HEK293T (cell line): ENCODE results near the gene VSTM2B.

Experiments
- CTCF ChIA-PET: fragments of 350-600 bp; formaldehyde crosslinking; extraction: SDS; loops from one replicate; lab custom pipeline; 2021; ENCODE audit warnings: antibody characterized with exemption, inconsistent platforms; lab: Yijun Ruan, JAX
- POLR2A ChIA-PET: fragments of 350-600 bp; formaldehyde crosslinking; extraction: SDS; loops from one replicate; lab custom pipeline; 2020; ENCODE audit warnings: antibody characterized with exemption, inconsistent platforms; lab: Yijun Ruan, JAX
- DNase-seq: peaks from one replicate; pipeline ENCODE4 v3.0.0; 2012; ENCODE audit warnings: mixed read lengths; ENCODE audit errors: extremely low spot score
- ARNT ChIP-seq: fragments of 450-650 bp; IDR thresholded peaks from 2 replicates; pipeline ENCODE4 v1.6.1; 2017; ENCODE audit warnings: mild to moderate bottlenecking
- BHLHE40 ChIP-seq: fragments of 450-650 bp; IDR thresholded peaks from 2 replicates; pipeline ENCODE4 v1.6.1; 2016; ENCODE audit warnings: mild to moderate bottlenecking, moderate library complexity, borderline replicate concordance
- CTBP1 ChIP-seq: fragments of 450-650 bp; IDR thresholded peaks from 2 replicates; pipeline ENCODE4 v1.6.1; 2016; ENCODE audit warnings: borderline replicate concordance
- ELF4 ChIP-seq: fragments of 450-650 bp; IDR thresholded peaks from 2 replicates; pipeline ENCODE4 v1.6.1; 2017; ENCODE audit warnings: antibody characterized with exemption
- FOXA1 ChIP-seq: fragments of 450-650 bp; IDR thresholded peaks from 2 replicates; pipeline ENCODE4 v1.6.1; 2016; ENCODE audit warnings: mild to moderate bottlenecking
- FOXK2 ChIP-seq: fragments of 450-650 bp; IDR thresholded peaks from 2 replicates; pipeline ENCODE4 v1.6.1; 2016; ENCODE audit warnings: mild to moderate bottlenecking
- FOXM1 ChIP-seq: fragments of 450-650 bp; IDR thresholded peaks from 2 replicates; pipeline ENCODE4 v1.6.1; 2017; ENCODE audit warnings: mild to moderate bottlenecking, borderline replicate concordance
- HDGF ChIP-seq: fragments of 450-650 bp; IDR thresholded peaks from 2 replicates; pipeline ENCODE4 v1.6.1; 2017; ENCODE audit warnings: antibody characterized with exemption, borderline replicate concordance
- L3MBTL2 ChIP-seq: fragments of 450-650 bp; conservative IDR thresholded peaks from 2 replicates; pipeline ENCODE4 v1.6.1; 2016; ENCODE audit warnings: mild to moderate bottlenecking
- LEF1 ChIP-seq: fragments of 450-650 bp; IDR thresholded peaks from 2 replicates; pipeline ENCODE4 v1.6.1; 2017; ENCODE audit warnings: mild to moderate bottlenecking, borderline replicate concordance
- NFRKB ChIP-seq: fragments of 450-650 bp; IDR thresholded peaks from 2 replicates; pipeline ENCODE4 v1.6.1; 2016; ENCODE audit warnings: mild to moderate bottlenecking, moderate library complexity
- SP1 ChIP-seq: fragments of 450-650 bp; IDR thresholded peaks from 2 replicates; pipeline ENCODE4 v1.6.1; 2017
- SUZ12 ChIP-seq: fragments of 450-650 bp; IDR thresholded peaks from 2 replicates; pipeline ENCODE4 v1.6.1; 2016; ENCODE audit warnings: mild to moderate bottlenecking
- TARDBP ChIP-seq: fragments of 450-650 bp; IDR thresholded peaks from 2 replicates; pipeline ENCODE4 v1.6.1; 2016
- ZNF384 ChIP-seq: fragments of 450-650 bp; IDR thresholded peaks from 2 replicates; pipeline ENCODE4 v1.6.1; 2016
- TF ChIP-seq, protein P1 (sequence below): fragments of 450-650 bp; IDR thresholded peaks from 2 replicates; pipeline ENCODE4 v1.6.1; 2016

Gene VSTM2B

DNA sequence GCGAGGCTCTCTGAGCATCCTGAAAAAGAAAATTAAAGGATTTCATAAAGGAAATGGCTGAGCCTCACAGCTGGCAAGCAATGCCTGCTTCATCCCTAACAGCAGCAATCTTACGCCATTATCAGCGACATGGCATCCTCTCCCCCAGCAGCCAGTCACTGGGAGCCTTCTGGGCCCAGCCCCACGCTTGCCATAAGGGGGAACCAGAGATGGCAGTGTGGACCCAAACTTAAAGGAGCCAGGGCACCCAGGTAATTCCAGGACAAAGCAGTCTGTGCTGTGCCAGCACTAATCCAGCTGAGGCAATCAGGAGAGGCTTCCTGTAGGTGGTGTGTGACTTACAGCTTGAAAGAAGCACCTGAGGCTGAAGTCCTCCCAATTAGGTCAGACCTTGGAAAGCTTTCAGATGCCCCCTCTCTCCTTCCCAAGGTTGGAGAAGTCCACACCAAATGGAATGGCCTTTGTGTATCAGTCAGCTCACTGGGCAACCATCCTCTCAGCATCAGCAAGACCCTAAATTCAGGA lies 10.3 kb downstream of the VSTM2B start:
- ChIA-PET POLR2A (no interaction called here), CTCF (no interaction called here)
- no peak for DNase-seq
- no peak for TF ChIP-seq L3MBTL2
- TF ChIP-seq SP1, result no peak
- no peak for TF ChIP-seq ZNF384
- TF ChIP-seq BHLHE40, result no peak
- no peak for TF ChIP-seq ELF4
- TF ChIP-seq FOXM1, result no peak
- TF ChIP-seq NFRKB, result no peak
- TF ChIP-seq HDGF, result no peak
- TF ChIP-seq CTBP1, result no peak
- TF ChIP-seq SUZ12, result no peak
- TF ChIP-seq FOXA1, result no peak
- no peak for TF ChIP-seq ARNT
- TF ChIP-seq TARDBP, result no peak
- TF ChIP-seq FOXK2, result no peak

DNA sequence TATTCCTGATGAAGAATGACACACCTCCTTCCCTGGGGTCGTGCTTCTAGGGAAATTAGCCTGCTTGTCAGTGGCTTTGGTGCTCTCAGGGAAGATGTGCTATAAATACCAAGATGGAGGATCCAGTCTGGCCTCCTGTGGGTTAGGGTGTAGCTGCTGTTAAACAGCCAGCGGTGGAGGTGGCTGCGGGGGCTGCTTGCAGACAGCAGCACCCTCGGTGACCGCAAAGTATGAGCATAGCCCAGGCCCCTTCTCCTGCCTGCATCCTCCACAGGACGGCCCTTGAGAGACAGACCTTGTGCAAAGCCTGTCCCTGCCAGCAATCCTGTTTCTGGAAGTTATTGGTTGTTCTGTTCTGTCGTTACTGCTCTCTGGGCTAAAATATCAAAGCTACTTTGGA lies 11.4 kb downstream of the VSTM2B start:
- CTCF ChIA-PET, result no interaction called here
- POLR2A ChIA-PET, result no interaction called here
- TF ChIP-seq BHLHE40, result no peak
- no peak for DNase-seq

DNA sequence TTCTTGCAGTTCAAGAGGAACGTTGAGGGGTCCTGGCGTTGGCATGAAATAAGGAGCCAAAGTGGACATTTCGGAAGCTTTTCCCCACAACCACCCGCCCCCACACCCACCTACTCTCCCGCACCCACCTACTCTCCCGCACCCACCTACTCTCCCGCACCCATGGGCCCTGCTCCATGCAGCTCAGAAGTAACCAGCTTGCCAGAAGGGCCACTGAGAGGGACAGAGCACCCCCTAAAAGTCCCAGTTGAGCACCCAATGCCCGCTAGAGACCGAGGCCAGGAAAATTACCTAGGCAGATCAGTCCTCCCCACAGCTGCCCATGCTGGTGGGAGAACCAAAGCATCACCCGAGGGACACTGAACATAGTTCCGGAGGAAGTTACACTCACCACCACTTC lies 11.8 kb downstream of the VSTM2B start:
- CTCF ChIA-PET, result no interaction called here

DNA sequence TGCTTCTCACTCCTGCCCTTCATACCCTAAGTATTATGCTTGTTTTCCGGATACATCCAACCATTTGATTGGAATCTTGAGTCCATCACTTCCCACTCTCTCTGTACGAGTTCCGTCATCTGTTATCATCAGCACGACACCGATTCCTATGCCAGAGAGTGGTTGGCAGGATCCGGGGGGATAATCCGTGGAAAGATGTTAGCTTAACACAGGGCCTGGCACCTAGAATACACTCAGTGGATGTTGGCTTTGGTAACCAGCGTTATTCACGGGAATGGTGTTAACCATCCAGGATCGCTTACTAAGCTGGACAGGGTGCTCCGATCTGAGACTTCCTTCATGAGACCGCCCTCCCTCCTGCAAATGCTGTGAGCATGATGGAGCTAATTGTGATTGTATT lies 12.4 kb downstream of the VSTM2B start:
- no peak for TF ChIP-seq NFRKB
- no peak for TF ChIP-seq BHLHE40
- no peak for TF ChIP-seq FOXK2
- ChIA-PET CTCF (no interaction called here), POLR2A (no interaction called here)
- DNase-seq, result no peak

More for the DNA sequence above, 11.8 kb downstream of the VSTM2B start:
- no peak for TF ChIP-seq SP1
- POLR2A ChIA-PET, result no interaction called here
- no peak for DNase-seq

DNA sequence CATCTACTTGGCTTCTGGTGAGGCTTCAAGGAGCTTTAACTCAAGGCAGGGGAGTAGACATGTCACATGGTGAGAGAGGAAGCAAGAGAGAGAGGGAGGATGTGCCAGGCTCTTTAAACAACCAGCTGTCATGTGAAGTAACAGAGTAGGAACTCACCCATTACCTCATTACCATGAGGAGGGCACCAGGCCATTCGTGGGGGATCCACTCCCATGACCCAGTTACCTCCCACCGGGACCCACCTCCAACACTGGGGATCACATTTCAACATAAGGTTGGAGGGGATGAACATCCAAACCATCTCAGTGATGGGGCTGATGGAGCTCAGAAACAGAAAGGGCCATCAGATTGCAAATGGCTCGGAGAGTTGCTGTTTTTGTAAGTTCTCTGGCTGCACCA lies 12.9 kb downstream of the VSTM2B start:
- CTCF ChIA-PET, result interaction anchor here (1.9 kb wide), 1 partner anchor 11 kb away, joined by 6 read pairs; no protein-coding TSS in a partner anchor
- POLR2A ChIA-PET, result no interaction called here
- DNase-seq, result no peak
- TF ChIP-seq CTBP1 (no peak), FOXK2 (no peak), TARDBP (no peak), ARNT (no peak), ELF4 (no peak), BHLHE40 (no peak), HDGF (no peak)

DNA sequence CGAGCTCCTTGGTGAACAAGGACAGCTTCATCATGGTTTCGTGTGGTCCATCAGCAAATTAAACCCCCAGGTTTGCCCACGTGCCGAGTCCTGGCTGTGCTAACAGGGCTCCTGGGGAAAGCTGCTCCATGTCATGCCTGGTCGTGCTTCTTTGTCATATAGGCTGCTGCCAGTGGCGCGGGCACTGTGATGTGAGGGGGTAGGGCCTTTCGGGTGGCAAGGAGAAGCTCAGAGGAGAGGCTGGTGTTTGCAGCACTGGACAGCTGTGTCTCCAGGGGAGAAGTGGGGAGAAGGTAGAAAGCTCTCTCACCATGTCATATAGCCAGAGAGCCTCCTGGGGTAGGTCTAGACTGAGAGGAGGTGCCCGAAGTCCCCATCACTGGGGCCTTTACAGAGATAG lies 13.3 kb downstream of the VSTM2B start:
- DNase-seq, result no peak
- CTCF ChIA-PET, result interaction anchor here (1.9 kb wide), 1 partner anchor 11 kb away, joined by 6 read pairs; no protein-coding TSS in a partner anchor
- POLR2A ChIA-PET, result no interaction called here
- TF ChIP-seq FOXM1 (no peak), TARDBP (no peak), SP1 (no peak), CTBP1 (no peak), FOXA1 (no peak), HDGF (no peak), BHLHE40 (no peak)
- TF ChIP-seq, protein P1, sequence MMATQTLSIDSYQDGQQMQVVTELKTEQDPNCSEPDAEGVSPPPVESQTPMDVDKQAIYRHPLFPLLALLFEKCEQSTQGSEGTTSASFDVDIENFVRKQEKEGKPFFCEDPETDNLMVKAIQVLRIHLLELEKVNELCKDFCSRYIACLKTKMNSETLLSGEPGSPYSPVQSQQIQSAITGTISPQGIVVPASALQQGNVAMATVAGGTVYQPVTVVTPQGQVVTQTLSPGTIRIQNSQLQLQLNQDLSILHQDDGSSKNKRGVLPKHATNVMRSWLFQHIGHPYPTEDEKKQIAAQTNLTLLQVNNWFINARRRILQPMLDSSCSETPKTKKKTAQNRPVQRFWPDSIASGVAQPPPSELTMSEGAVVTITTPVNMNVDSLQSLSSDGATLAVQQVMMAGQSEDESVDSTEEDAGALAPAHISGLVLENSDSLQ, result no peak

DNA sequence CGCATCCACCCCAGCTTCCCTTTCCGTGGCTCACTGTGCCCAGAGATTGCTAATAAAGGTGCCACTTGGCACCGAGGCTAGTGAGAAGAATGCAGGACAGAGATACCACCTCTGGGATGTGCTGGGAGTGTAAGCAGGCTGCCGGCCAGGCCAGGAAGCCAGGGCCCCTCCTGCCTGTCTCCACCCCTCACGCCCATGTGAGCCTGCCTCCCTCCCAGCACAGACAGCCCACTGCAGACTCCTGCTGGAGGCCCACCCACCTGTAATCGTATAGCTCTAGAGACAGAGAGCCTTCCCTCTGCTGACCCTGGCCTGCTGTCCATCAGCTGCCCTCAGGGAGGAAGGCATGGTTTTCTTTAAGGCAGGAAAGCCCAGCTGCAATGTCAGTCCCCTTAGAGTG lies 13.9 kb downstream of the VSTM2B start:
- ChIA-PET CTCF (interaction anchor here (1.9 kb wide), 1 partner anchor 12 kb away, joined by 6 read pairs; no protein-coding TSS in a partner anchor), POLR2A (no interaction called here)
- no peak for DNase-seq

More for the DNA sequence above, 13.9 kb downstream of the VSTM2B start:
- TF ChIP-seq ARNT, result no peak
- no peak for TF ChIP-seq BHLHE40
- no peak for TF ChIP-seq SP1
- TF ChIP-seq NFRKB, result no peak
- TF ChIP-seq HDGF, result no peak
- no peak for TF ChIP-seq CTBP1
- no peak for TF ChIP-seq ELF4
- TF ChIP-seq, protein P1, result no peak
- no peak for TF ChIP-seq FOXM1
- no peak for TF ChIP-seq FOXA1
- no peak for TF ChIP-seq LEF1
- no peak for TF ChIP-seq ZNF384
- TF ChIP-seq FOXK2, result no peak
- no peak for TF ChIP-seq SUZ12
- TF ChIP-seq TARDBP, result no peak
- no peak for TF ChIP-seq L3MBTL2
